Neural cell (in vitro differentiated cells): ENCODE measurements around the gene KRT6C. TPM values are rescaled to one million over a fixed set of nuclear protein-coding genes. Genes with fewer than 3 reads are reported as not detected.

Experiments
- H2AFZ ChIP-seq: fragments of 200-600, 300-800 bp; sonication (generic), shearing (Covaris generic); 2 replicates; pipeline ENCODE4 v1.6.0; 2014; ENCODE audit warnings: low read depth, mild to moderate bottlenecking, antibody characterized with exemption, low read length, moderate library complexity
- H3F3A ChIP-seq: fragments of 200-600 bp; shearing (Covaris generic); 2 replicates; pipeline ENCODE4 v1.6.1; 2016; ENCODE audit warnings: mild to moderate bottlenecking, moderate library complexity, mixed read lengths, antibody characterized with exemption, low read length; ENCODE audit not compliant: insufficient read depth, poor library complexity, severe bottlenecking
- H3K27ac ChIP-seq: fragments of 200-600, 300-800 bp; sonication (generic), shearing (Covaris generic); 2 replicates; pipeline ENCODE4 v1.5.1; 2014; ENCODE audit warnings: mild to moderate bottlenecking, low read length, moderate library complexity
- H3K27me3 ChIP-seq: fragments of 300-800, 200-600 bp; sonication (generic), shearing (Covaris generic); 2 replicates; pipeline ENCODE4 v1.6.0; 2014; ENCODE audit warnings: mild to moderate bottlenecking, low read depth, low read length, moderate library complexity; ENCODE audit not compliant: insufficient read depth
- H3K36me3 ChIP-seq: fragments of 300-800, 200-600 bp; sonication (generic), shearing (Covaris generic); 2 replicates; pipeline ENCODE4 v1.5.1; 2014; ENCODE audit warnings: mild to moderate bottlenecking, antibody characterized with exemption, low read length, moderate library complexity; ENCODE audit not compliant: insufficient read depth
- H3K4me2 ChIP-seq: fragments of 300-800, 200-600 bp; sonication (generic), shearing (Covaris generic); 2 replicates; pipeline ENCODE4 v1.6.0; 2014; ENCODE audit warnings: mild to moderate bottlenecking, low read length
- H3K4me3 ChIP-seq: fragments of 300-800, 200-600 bp; sonication (generic), shearing (Covaris generic); 2 replicates; pipeline ENCODE4 v1.5.1; 2014; ENCODE audit warnings: mild to moderate bottlenecking, low read length, moderate library complexity
- H3K79me2 ChIP-seq: fragments of 200-600 bp; shearing (Covaris generic); replicated peaks from 2 replicates; pipeline ENCODE4 v1.6.0; 2014; ENCODE audit warnings: mild to moderate bottlenecking, low read length, moderate library complexity; ENCODE audit not compliant: insufficient read depth
- H3K9ac ChIP-seq: fragments of 300-800, 200-600 bp; sonication (generic), shearing (Covaris generic); 2 replicates; pipeline ENCODE4 v1.6.1; 2016; ENCODE audit warnings: mild to moderate bottlenecking, low read length, mixed read lengths
- H3K9me2 ChIP-seq: fragments of 200-600 bp; shearing (Covaris generic); 2 replicates; pipeline ENCODE4 v1.6.1; 2016; ENCODE audit warnings: mild to moderate bottlenecking, low read length, mixed read lengths; ENCODE audit not compliant: insufficient read depth
- H3K9me3 ChIP-seq: fragments of 200-600, 300-800 bp; sonication (generic), shearing (Covaris generic); 2 replicates; pipeline ENCODE4 v1.6.1; 2016; ENCODE audit warnings: mild to moderate bottlenecking, mixed run types, low read length, moderate library complexity, mixed read lengths
- H4K20me1 ChIP-seq: fragments of 200-600 bp; shearing (Covaris generic); 2 replicates; pipeline ENCODE4 v1.6.1; 2016; ENCODE audit warnings: mild to moderate bottlenecking, mixed run types; ENCODE audit not compliant: insufficient read depth
- EP300 ChIP-seq: fragments of 450-650 bp; conservative IDR thresholded peaks from 2 replicates; pipeline ENCODE4 v1.6.1; 2014; ENCODE audit warnings: antibody characterized with exemption, mild to moderate bottlenecking, moderate library complexity; ENCODE audit not compliant: poor library complexity, severe bottlenecking
- EZH2 ChIP-seq: fragments of 200-600, 300-800 bp; shearing (Covaris generic), sonication (generic); IDR thresholded peaks from 2 replicates; pipeline ENCODE4 v1.6.1; 2014; ENCODE audit warnings: antibody characterized with exemption, low read length, borderline replicate concordance, mild to moderate bottlenecking; ENCODE audit not compliant: insufficient read depth, poor library complexity, severe bottlenecking
- MXI1 ChIP-seq: fragments of 450-650 bp; conservative IDR thresholded peaks from 2 replicates; pipeline ENCODE4 v1.6.1; 2014; ENCODE audit warnings: antibody characterized with exemption, mild to moderate bottlenecking; ENCODE audit not compliant: poor library complexity, severe bottlenecking
- POLR2AphosphoS5 ChIP-seq: IDR thresholded peaks from 2 replicates; pipeline ENCODE4 v1.6.1; 2012
- RAD21 ChIP-seq: fragments of 450-650 bp; conservative IDR thresholded peaks from 2 replicates; pipeline ENCODE4 v1.6.1; 2014; ENCODE audit warnings: antibody characterized with exemption, mild to moderate bottlenecking, moderate library complexity
- SMC3 ChIP-seq: fragments of 450-650 bp; conservative IDR thresholded peaks from 2 replicates; pipeline ENCODE4 v1.6.1; 2014; ENCODE audit warnings: antibody characterized with exemption, mild to moderate bottlenecking, moderate library complexity; ENCODE audit not compliant: poor library complexity
- TAF1 ChIP-seq: IDR thresholded peaks from 2 replicates; pipeline ENCODE4 v1.6.1; 2012; ENCODE audit warnings: low read depth
- polyA plus RNA-seq: library from polyadenylated mRNA; depleted of rRNA; stranded (reverse); fragments of >200 nt; gene quantifications from 2 replicates; pipeline ENCODE4 v1.2.3, GENCODE V29; 2014
- TF ChIP-seq, protein P1 (sequence below): fragments of 450-650 bp; IDR thresholded peaks from 2 replicates; pipeline ENCODE4 v1.5.1; 2014; ENCODE audit warnings: antibody characterized with exemption, mild to moderate bottlenecking, moderate library complexity; ENCODE audit not compliant: poor library complexity, severe bottlenecking
- TF ChIP-seq, protein P2 (sequence below): IDR thresholded peaks from 2 replicates; pipeline ENCODE4 v1.6.1; 2012; ENCODE audit warnings: borderline replicate concordance

KRT6C gene
- polyA plus RNA-seq, 1 donor from 2014 or later: not detected

DNA sequence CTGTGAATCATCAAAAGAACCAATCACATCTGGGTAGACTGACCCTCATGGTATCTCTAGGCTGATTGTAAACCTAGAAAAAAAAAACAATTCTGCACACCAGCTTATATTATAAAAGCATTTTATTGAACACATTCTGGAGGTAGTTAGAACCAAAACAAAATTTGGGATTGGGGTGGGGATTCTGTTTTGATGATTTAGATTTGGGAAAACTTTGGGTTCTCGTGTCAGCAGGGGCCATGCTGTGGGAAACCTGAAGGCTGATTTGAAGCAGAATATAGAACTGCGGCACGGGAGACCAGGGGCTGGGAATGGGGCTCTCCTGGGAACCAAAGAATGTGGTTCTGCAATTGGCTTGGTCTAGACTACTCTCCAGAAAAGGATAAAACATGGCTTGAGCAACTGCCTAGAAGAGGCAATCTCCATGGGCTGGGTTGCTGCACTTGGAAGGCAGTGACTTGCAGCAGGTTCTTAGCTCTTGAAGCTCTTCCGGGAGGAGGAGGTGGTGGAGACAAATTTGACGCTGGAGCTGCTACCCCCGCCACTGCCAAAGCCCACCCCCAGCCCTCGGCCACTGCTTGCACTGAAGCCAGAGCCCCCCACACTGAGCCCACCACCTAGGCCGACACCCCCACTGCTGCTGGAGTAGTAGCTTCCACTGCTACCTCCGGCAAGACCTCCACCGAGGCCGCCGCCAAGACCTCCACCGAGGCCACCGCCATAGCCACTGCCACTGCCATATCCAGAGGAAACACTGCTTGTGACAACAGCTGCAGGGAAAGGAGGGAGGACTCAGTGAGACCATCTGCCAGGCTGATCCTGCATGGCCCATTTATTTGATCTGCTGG lies 41.1 kb upstream of the KRT6C start:
- H4K20me1 ChIP-seq: no peaks in the 10 kb centered on the region
- H3K79me2 ChIP-seq: no peaks in the 10 kb centered on the region
- H3K36me3 ChIP-seq: no peaks in the 10 kb centered on the region
- H3F3A ChIP-seq: no peaks in the 10 kb centered on the region
- H3K27me3 ChIP-seq: no peaks in the 10 kb centered on the region
- H3K27ac ChIP-seq: no peak overlapping the region
- H3K9me2 ChIP-seq: no peaks in the 10 kb centered on the region
- H3K4me2 ChIP-seq: no peak overlapping the region
- H3K9me3 ChIP-seq: no peaks in the 10 kb centered on the region
- no peak overlapping the region for H3K4me3 ChIP-seq
- TF ChIP-seq, protein P1, sequence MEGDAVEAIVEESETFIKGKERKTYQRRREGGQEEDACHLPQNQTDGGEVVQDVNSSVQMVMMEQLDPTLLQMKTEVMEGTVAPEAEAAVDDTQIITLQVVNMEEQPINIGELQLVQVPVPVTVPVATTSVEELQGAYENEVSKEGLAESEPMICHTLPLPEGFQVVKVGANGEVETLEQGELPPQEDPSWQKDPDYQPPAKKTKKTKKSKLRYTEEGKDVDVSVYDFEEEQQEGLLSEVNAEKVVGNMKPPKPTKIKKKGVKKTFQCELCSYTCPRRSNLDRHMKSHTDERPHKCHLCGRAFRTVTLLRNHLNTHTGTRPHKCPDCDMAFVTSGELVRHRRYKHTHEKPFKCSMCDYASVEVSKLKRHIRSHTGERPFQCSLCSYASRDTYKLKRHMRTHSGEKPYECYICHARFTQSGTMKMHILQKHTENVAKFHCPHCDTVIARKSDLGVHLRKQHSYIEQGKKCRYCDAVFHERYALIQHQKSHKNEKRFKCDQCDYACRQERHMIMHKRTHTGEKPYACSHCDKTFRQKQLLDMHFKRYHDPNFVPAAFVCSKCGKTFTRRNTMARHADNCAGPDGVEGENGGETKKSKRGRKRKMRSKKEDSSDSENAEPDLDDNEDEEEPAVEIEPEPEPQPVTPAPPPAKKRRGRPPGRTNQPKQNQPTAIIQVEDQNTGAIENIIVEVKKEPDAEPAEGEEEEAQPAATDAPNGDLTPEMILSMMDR: no peak
- TF ChIP-seq TAF1 (no peak), POLR2AphosphoS5 (no peak), RAD21 (no peak), EP300 (no peak)
- H3K9ac ChIP-seq: no peak overlapping the region
- no peak overlapping the region for H2AFZ ChIP-seq

DNA sequence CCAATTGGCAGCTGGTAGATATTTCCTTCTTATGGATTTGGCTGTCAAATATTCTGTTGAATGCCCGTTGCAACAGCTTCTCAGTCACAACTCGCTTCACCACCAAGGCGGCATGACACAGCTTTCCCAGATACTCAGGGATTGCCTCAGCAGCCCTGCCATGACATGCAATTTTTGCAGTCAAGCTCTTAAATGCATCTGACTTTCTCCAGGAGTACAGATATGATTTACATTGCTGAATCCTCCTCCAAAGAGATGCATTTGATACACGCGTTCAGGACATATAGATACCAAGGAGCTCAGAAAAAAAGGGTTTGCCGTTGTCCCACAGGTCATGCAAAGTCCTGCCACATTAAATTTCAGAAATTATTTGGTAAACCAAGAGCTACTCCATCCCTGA lies 40.1 kb upstream of the KRT6C start:
- no peak for TF ChIP-seq EP300
- TF ChIP-seq EZH2: no peak
- TF ChIP-seq, protein P2, sequence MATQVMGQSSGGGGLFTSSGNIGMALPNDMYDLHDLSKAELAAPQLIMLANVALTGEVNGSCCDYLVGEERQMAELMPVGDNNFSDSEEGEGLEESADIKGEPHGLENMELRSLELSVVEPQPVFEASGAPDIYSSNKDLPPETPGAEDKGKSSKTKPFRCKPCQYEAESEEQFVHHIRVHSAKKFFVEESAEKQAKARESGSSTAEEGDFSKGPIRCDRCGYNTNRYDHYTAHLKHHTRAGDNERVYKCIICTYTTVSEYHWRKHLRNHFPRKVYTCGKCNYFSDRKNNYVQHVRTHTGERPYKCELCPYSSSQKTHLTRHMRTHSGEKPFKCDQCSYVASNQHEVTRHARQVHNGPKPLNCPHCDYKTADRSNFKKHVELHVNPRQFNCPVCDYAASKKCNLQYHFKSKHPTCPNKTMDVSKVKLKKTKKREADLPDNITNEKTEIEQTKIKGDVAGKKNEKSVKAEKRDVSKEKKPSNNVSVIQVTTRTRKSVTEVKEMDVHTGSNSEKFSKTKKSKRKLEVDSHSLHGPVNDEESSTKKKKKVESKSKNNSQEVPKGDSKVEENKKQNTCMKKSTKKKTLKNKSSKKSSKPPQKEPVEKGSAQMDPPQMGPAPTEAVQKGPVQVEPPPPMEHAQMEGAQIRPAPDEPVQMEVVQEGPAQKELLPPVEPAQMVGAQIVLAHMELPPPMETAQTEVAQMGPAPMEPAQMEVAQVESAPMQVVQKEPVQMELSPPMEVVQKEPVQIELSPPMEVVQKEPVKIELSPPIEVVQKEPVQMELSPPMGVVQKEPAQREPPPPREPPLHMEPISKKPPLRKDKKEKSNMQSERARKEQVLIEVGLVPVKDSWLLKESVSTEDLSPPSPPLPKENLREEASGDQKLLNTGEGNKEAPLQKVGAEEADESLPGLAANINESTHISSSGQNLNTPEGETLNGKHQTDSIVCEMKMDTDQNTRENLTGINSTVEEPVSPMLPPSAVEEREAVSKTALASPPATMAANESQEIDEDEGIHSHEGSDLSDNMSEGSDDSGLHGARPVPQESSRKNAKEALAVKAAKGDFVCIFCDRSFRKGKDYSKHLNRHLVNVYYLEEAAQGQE: no peak
- no peak for TF ChIP-seq RAD21
- TF ChIP-seq POLR2AphosphoS5: no peak
- TF ChIP-seq MXI1: no peak
- TF ChIP-seq TAF1: no peak
- TF ChIP-seq, protein P1: no peak
- TF ChIP-seq SMC3: no peak
- no peaks in the 10 kb centered on the region for H3K79me2 ChIP-seq
- no peaks in the 10 kb centered on the region for H3K9me2 ChIP-seq
- no peak overlapping the region for H3K27ac ChIP-seq
- H3K4me3 ChIP-seq: no peak overlapping the region
- no peaks in the 10 kb centered on the region for H4K20me1 ChIP-seq
- H3K4me2 ChIP-seq: no peak overlapping the region
- no peaks in the 10 kb centered on the region for H3K36me3 ChIP-seq
- no peaks in the 10 kb centered on the region for H3F3A ChIP-seq
- no peaks in the 10 kb centered on the region for H3K27me3 ChIP-seq
- no peak overlapping the region for H3K9ac ChIP-seq
- no peaks in the 10 kb centered on the region for H3K9me3 ChIP-seq
- no peak overlapping the region for H2AFZ ChIP-seq
